Mammary epithelial cell (primary cell): ENCODE data around the gene PLPPR1.

Experiments used
- EZH2 ChIP-seq: IDR thresholded peaks from 2 replicates; pipeline ENCODE4 v1.6.1; 2012; ENCODE audit warnings: low read length, inconsistent platforms, borderline replicate concordance
- TF ChIP-seq, protein P1 (sequence below), 2 donors: IDR thresholded peaks in 1 of 2; conservative IDR thresholded peaks in 1 of 2; 2 replicates each; pipeline ENCODE4 v1.5.1; 2011 to 2012; ENCODE audit warnings: inconsistent platforms in 2 of 2, low read length in 2 of 2, mild to moderate bottlenecking in 2 of 2, control low read depth in 1 of 2, low read depth in 1 of 2; ENCODE audit not compliant: insufficient read depth in 1 of 2; ENCODE audit errors: extremely low read depth in 1 of 2

DNA sequence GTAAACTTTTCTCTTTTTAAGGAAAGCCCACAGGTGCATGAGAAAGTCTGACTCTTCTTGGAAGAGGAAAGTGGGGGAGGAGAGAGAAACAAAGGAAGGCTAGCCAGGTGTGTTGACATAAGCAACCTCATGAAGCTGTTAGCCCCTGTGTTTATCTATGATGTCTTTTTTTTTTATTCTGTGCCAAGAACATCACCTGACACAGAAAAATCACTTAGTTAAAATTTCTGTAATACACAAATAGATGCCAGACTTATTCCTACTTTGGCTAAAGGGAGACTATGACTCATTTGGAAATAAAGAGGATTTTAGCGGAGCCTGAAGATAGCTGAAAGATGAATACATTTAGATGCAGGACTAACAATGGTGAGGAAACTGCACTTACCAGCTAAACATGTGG lies 298.0 kb downstream of the PLPPR1 start:
- TF ChIP-seq, protein P1, sequence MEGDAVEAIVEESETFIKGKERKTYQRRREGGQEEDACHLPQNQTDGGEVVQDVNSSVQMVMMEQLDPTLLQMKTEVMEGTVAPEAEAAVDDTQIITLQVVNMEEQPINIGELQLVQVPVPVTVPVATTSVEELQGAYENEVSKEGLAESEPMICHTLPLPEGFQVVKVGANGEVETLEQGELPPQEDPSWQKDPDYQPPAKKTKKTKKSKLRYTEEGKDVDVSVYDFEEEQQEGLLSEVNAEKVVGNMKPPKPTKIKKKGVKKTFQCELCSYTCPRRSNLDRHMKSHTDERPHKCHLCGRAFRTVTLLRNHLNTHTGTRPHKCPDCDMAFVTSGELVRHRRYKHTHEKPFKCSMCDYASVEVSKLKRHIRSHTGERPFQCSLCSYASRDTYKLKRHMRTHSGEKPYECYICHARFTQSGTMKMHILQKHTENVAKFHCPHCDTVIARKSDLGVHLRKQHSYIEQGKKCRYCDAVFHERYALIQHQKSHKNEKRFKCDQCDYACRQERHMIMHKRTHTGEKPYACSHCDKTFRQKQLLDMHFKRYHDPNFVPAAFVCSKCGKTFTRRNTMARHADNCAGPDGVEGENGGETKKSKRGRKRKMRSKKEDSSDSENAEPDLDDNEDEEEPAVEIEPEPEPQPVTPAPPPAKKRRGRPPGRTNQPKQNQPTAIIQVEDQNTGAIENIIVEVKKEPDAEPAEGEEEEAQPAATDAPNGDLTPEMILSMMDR (conservative IDR thresholded peaks at IDR 0.05 in 1 of 2, IDR thresholded peaks at IDR 0.05 in 1 of 2; ENCODE audit: extremely low read depth in 1 of 2, insufficient read depth in 1 of 2, low read depth in 1 of 2, low read length in 2 of 2) = no peak
- no peak for TF ChIP-seq EZH2
